Stimulated activated CD4-positive, alpha-beta T cell treated with anti-CD3 and anti-CD28 coated beads, Interleukin-1b, Interleukin-23, amount 100 ng/mL, for 24 hours (primary cell): ENCODE data around the gene ST8SIA5.

ENCODE experiments used
- DNase-seq, 4 experiments: peaks; one replicate each; pipeline ENCODE4 v3.0.0-alpha.2; 2020; ENCODE audit warnings: low read depth in 4 of 4, low spot score in 1 of 4

Gene ST8SIA5

DNA sequence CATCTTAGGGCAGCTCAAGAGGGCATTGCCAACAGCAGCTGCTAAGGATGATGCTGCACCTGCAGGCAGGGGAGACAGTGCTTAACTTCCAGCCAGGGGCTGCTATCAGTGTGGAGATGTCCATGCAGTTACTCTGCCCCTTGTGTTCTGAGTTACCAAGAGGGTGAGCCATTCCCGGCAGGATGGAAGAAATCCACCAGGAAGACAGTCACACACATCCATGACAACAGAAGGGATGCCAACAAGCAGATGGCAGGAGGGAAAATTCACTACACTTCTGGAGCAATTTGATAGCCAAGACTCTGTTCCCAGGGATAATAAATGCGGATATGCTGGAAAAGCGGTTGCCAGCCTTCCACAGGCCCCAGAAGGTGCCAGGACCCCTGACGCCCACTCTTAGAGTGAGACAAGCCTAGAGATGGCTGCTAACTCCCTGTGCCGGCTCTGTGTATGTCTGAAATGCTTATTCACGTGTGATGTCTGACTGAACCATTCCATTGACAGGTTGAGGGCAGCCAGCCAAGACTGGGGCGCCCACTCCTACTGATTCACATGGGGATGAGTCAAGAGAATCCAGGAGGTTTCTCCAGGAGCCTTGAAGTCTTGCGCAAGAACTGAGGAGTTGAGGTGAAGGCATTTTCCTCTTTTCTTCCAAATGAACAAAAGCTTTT is 124.3 kb downstream of the ST8SIA5 start:
- DNase-seq: no peak

DNA sequence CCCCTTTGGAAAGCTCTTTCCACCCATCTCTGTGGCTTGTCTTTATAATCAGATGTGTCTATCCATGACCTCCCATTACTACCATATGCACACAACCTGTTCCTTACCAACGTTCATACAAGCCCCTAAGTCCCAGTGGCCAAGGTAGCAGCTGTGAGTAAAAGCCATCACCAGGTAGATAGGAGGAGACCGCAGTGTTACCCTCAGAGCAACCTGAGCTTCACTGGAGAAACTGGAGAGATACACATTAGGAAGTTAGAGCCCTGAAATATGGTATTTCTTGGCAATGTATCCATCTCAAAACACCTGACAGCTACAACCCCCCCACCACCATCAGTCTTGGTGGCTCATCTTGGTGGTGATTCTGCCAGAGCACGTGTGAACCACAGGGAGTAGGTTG is 125.9 kb downstream of the ST8SIA5 start:
- DNase-seq: no peak

DNA sequence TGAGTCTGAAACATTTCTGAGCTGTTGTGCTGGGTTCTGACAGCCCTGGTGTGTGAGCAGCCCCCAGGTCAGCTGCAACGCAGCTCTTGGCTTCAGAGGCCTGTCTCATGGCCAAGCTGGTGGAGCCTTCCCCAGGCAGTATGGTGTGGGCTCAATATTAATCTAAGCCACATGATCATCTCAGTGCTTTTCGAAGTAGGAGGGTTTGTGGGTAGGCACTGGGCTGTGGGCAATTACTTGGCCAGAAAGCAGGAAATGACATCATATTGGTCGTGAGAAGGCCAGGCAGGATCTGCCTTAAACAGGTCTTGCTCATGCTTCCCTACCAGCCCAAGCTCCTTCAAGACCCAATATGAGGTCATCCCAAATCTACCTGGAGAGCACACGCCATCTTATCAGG is 126.7 kb downstream of the ST8SIA5 start:
- DNase-seq: no peak

DNA sequence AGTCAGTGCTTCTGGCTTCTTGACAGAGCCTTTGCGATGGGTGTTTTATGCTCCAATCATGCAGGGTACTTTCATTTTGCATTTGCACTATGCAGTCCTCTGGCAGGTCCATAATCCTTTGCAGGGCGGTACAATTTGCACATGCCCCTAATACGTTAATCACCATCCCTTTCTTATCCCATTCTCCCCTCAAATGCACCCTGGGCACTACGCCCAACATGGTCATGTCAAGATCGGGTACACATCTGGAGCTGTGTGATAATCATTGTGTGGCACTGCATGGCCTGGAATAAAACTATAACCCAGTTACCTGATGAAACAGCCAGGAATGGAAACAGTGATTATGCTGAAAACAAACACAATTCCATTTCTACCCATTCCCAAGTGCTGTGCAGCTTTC is 127.5 kb downstream of the ST8SIA5 start:
- DNase-seq: no peak

DNA sequence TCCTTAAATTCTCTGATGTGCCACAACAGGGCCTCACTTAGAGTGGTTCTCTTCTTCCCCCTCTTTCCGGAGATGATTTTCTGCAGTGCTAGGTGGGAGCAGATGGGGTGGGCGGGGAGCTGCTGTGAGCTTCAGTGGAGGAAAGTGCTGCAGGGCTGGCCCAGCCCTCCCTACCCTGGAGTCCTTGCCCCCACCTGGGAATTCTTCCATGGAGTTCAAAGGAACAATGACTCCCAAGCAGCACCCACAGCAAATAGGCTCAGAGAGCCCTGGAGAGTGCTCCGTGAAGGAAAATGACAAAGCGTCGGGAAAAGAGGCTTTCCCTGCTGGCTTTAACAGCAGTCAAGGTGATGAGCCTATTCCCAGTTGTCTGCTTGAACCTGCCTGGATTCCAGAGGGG is 128.6 kb downstream of the ST8SIA5 start:
- DNase-seq: no peak

DNA sequence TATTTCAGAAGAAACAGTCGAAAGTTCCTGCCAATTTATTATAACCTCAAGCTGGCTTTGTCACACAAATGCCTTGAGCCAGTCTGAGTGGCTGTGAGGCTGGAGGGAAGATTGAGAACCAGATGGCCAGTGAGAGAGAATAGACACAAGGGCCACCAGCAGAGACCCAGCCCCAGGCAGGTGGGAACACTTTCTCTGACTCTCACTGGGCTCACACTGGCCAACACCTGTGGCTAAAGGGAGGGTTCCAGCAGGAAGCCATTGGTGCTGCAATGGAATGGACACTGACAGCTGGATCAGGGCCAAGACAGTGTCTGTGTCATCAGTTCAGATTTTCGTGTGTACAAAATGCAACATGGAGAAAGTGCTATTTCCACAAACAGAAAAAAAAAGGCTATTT is 129.7 kb downstream of the ST8SIA5 start:
- DNase-seq: no peak

DNA sequence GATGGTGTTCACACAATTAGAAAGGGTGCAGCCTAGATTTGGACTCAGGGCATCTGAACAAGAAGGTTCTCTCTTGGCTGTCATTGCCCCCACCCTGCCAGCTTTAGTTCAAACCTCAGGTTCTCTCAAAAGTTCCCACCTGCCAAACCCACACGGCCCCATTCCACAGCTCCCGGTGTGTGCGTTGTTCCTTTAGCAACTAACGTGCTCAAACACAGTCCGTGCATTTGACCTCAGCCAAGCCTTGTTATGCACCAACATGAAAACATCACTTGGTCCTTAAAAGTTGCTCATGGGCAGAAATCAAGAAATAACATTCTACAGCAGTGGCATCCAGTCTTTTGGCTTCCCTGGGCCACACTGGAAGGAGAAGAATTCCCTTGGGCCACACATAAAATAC is 131.8 kb downstream of the ST8SIA5 start:
- DNase-seq: no peak

DNA sequence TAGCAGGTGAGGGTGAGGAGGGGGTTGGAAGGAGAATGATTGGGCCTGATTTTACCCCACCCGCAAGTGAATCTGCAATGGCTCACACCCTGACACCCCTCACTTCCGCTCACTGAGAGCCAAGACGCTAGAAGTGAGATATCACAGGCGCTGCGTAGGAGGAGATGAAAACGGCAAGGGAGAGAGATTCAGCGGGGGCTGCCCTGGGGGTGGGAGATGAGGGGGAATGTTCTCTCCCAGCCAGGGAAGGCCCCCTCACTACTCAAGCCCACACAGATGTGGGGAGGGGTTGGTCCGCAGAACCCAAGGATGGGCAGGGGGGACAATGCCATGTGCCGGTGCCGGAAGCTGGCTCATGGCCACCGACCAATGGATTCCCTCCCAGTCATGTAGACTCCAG is 132.7 kb downstream of the ST8SIA5 start:
- no peak for DNase-seq

DNA sequence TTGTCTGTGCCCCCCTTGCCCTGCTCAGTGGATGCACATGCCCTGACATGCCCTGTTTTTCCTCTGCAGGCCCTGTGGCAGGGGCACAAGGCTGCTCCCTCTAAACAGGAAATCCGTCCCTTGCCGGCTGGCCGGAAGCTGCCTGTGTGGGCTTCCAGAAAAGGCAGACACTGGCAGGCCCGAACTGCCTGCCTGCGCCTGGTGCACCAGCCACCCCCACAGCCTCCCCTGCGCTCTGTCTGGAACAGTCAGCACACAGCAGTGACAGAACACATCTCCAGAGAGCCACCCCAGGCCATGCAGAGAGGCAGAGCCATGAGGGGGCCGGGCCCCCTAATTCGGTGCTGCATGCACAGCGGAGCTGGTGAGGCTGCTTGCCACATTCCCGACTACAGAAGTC is 133.3 kb downstream of the ST8SIA5 start:
- peak in 1 of 4 experiments; percentile 5 for DNase-seq

DNA sequence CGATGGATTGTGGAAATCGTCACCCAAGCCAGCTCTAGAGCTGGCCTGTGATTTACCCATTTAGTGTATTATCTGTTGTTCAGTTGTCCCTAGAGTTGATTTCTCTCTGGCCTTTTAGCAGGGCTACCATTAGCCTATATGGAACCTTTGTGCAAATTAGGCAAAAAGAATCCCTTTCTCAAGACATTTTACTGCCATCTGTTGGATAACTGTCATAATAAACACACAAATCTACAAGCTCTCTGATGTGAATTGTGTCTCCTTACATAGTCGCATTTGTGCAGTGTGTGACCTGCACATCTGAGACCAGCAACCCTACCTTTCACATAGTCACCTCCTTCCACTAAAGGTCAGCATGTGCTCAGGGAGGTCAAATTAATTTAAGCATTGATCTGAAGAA is 133.9 kb downstream of the ST8SIA5 start:
- no peak for DNase-seq

DNA sequence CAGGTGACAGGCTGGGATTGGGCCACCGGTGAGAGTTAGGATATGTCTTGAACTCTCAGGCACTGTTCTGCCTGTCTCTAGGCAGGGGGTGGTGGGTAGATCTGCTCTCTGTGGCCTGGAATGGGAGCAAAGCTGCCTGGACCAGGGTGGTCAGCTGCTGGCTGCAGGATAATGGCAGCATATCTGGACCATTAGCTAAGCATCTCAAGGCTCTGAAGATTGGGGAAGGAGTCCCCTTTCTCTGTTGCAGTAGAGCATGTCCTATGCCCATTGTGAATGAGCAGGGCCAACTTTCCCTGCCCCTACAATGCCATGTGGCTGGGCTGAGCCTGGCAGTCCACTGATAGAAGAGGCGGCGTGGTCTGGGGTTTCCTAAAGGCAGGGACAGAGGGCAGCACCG is 134.4 kb downstream of the ST8SIA5 start:
- DNase-seq: no peak

DNA sequence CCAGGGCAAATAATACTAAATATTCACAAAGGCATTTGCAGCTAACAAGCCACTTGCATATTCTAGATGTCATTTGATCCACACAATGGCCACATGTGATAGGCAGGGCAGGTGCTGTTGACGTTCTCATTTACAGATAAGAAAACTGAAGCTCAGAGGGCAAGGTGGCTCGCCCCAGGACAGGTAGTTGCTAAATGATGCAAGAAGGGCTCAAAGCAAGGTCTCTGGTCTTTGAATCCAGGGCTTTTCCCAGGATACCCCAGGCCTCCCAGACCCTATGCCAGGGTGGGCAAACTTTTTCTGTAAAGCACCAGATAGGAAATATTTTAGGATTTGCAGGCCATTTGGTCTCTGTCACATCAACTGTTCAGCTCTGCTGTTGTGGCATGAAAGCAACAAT is 135.0 kb downstream of the ST8SIA5 start:
- no peak for DNase-seq

DNA sequence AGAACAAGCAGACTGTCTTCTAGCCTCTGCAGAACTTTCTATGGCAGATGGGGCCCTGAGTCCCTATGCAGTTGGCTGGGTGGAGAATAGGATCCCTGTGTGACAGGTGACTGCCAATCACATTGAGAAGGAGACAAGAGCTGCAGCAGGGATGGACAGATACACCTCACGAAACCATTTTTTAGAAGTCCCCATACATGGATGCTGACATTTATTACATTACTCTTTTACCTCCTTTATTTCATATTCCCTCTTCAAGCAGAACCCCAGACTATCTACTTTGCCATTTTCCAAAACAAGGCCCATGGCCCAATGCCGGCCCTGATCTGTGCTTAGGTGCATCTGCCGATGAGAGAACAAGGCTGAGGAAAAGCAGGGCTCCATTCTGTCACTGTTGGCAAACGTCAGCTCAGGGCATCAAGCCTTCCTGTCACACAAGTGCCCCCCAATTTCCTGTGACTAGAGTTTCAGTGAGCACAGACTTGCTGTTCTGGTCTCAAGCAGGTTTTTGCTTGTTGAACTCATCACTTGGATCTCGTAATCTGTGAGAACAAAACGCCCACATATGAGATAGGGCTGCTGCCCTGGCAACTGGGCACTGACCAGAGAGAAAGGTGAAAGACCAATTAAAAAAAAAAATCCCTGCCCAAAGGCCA is 135.6 kb downstream of the ST8SIA5 start:
- no peak for DNase-seq

DNA sequence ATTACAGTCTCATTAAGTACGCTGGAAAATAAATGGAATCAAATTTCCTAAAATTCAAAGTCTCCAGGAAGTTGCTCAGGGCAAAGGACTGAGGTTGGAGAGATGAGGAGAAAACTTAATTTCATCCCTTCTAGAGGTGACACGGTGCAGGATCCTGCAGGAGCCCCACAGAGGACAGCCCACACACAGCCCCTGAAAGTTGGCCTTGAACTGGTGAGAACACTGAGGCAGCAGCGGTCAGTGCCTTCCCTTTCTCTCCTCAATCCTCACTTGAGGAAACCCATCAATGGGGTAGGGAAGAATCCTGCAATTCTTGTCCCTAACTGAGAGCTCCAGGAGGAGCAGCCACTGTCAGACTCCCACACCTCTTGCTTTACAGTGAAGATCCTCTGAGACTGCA is 137.3 kb downstream of the ST8SIA5 start:
- no peak for DNase-seq
